PC-9 (cell line): ENCODE results near the gene MICU2. TPM values are rescaled to one million over a fixed set of nuclear protein-coding genes. Genes with fewer than 3 reads are reported as not detected.

Source experiments
- BruUV-seq: library from RNA; stranded (reverse); fragments of 400-500 nt; replicated peaks from 2 replicates; lab custom pipeline; 2021; lab: Mats Ljungman, UMichigan
- CTCF ChIA-PET: fragments of 300-600 bp; sonication (Branson Sonifier 250); formaldehyde crosslinking; loops from one replicate; lab custom pipeline; 2022; ENCODE audit warnings: antibody characterized with exemption; lab: Charles Lee
- POLR2A ChIA-PET: fragments of 300-600 bp; sonication (Branson Sonifier 250); formaldehyde crosslinking; loops from one replicate; lab custom pipeline; 2022; ENCODE audit warnings: antibody characterized with exemption; ENCODE audit not compliant: unreplicated experiment; lab: Charles Lee
- DNase-seq, 2 experiments: peaks; one replicate each; pipeline versions ENCODE4 v3.0.0 to v3.0.0-alpha.2; 2015 to 2022; ENCODE audit warnings: mixed read lengths in 1 of 2
- H2AFZ ChIP-seq: fragments of 200-600 bp; sonication (generic); 2 replicates; pipeline ENCODE4 v1.8.1; 2017; ENCODE audit warnings: antibody characterized with exemption
- H3F3A ChIP-seq: fragments of 200-600 bp; sonication (generic); 2 replicates; pipeline ENCODE4 v1.8.1; 2017; ENCODE audit warnings: antibody characterized with exemption, mild to moderate bottlenecking, low read depth; ENCODE audit not compliant: insufficient read depth
- H3K27ac ChIP-seq: fragments of 200-600 bp; sonication (generic); 2 replicates; pipeline ENCODE4 v1.6.1; 2016; ENCODE audit warnings: mixed run types
- H3K27me3 ChIP-seq: fragments of 200-600 bp; sonication (generic); 2 replicates; pipeline ENCODE4 v1.6.1; 2016; ENCODE audit warnings: low read depth, mixed run types; ENCODE audit not compliant: insufficient read depth
- H3K36me3 ChIP-seq: fragments of 200-600 bp; sonication (generic); 2 replicates; pipeline ENCODE4 v1.6.1; 2016; ENCODE audit warnings: low read depth, mixed run types
- H3K4me1 ChIP-seq: fragments of 200-600 bp; sonication (generic); replicated peaks from 2 replicates; pipeline ENCODE4 v1.6.1; 2016; ENCODE audit warnings: mixed run types; ENCODE audit not compliant: insufficient read depth
- H3K4me2 ChIP-seq: fragments of 200-600 bp; sonication (generic); 2 replicates; pipeline ENCODE4 v1.6.1; 2017; ENCODE audit warnings: mixed run types
- H3K4me3 ChIP-seq: fragments of 200-600 bp; sonication (generic); 2 replicates; pipeline ENCODE4 v1.6.1; 2016; ENCODE audit warnings: mixed run types
- H3K79me2 ChIP-seq: fragments of 200-600 bp; sonication (generic); 2 replicates; pipeline ENCODE4 v1.6.1; 2017; ENCODE audit warnings: low read depth, mixed run types
- H3K9me2 ChIP-seq: fragments of 200-600 bp; sonication (generic); 2 replicates; pipeline ENCODE4 v1.8.1; 2017; ENCODE audit warnings: mild to moderate bottlenecking; ENCODE audit not compliant: insufficient read depth
- H3K9me3 ChIP-seq: fragments of 200-600 bp; sonication (generic); 2 replicates; pipeline ENCODE4 v1.8.1; 2016; ENCODE audit warnings: low read depth; ENCODE audit not compliant: insufficient read depth
- H4K20me1 ChIP-seq: fragments of 200-600 bp; sonication (generic); 2 replicates; pipeline ENCODE4 v1.8.1; 2017; ENCODE audit not compliant: insufficient read depth
- CTCF ChIP-seq: fragments of 200-600 bp; sonication (generic); conservative IDR thresholded peaks from 2 replicates; pipeline ENCODE4 v1.6.1; 2017; ENCODE audit warnings: mixed run types, antibody characterized with exemption, mild to moderate bottlenecking, moderate library complexity
- EZH2 ChIP-seq: fragments of 200-600 bp; sonication (generic); IDR thresholded peaks from 2 replicates; pipeline ENCODE4 v1.8.0; 2017; ENCODE audit warnings: antibody characterized with exemption, low read depth
- intact Hi-C: fragments of 100-400 bp; cut with micrococcal nuclease; formaldehyde crosslinking; loops from one replicate; pipeline ENCODE4 v1.10.0; 2022; ENCODE audit not compliant: unreplicated experiment
- total RNA-seq: library from RNA; stranded (reverse); gene quantifications from 2 replicates; pipeline ENCODE4 v1.2.3, GENCODE V29; 2021

Gene MICU2
- total RNA-seq, 1 experiment from 2014 or later = 18.3 TPM

- Histone ChIP-seq H2AFZ (no peak overlapping the region), H3K36me3 (no peaks in the 10 kb centered on the region), H3K27ac (no peak overlapping the region), H3K4me2 (no peak overlapping the region), H3K4me1 (no peaks in the 10 kb centered on the region), H4K20me1 (no peaks in the 10 kb centered on the region), H3K4me3 (no peak overlapping the region), H3K9me3 (no peaks in the 10 kb centered on the region), H3K27me3 (no peaks in the 10 kb centered on the region), H3K9me2 (no peaks in the 10 kb centered on the region), H3F3A (no peaks in the 10 kb centered on the region), H3K79me2 (no peaks in the 10 kb centered on the region)
- ChIA-PET POLR2A (no interaction called here), CTCF (no interaction called here)
- no TSS peak for BruUV-seq
- intact Hi-C loops = no loop called here
- DNase-seq = no peak
- TF ChIP-seq CTCF (no peak), EZH2 (no peak)
These were observed 85.3 kb downstream of the MICU2 start for GRCh38 chr13:21518617-21519144.

DNA sequence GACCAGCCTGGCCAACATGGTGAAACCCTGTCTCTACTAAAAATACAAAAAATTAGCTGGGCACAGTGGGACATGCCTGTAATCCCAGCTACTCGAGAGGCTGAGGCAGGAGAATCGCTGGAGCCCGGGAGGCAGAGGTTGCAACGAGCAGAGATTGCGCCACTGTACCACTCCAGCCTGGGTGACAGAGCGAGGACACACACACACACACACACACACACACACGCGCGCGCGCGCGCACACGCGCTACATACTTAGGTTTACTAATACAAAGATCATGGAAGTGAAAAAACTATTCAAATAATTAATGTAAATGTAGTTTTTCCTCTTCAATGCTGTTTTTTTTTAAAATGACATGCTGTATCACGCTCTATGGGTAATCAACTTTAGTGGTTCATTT lies 86.4 kb downstream of the MICU2 start:
- Histone ChIP-seq H3K27me3 (no peaks in the 10 kb centered on the region), H3K4me1 (no peaks in the 10 kb centered on the region), H2AFZ (no peak overlapping the region), H3K9me2 (no peaks in the 10 kb centered on the region), H3K79me2 (no peaks in the 10 kb centered on the region), H3K36me3 (no peaks in the 10 kb centered on the region), H3K27ac (no peak overlapping the region), H3F3A (no peaks in the 10 kb centered on the region), H3K4me2 (no peak overlapping the region), H3K4me3 (no peak overlapping the region), H4K20me1 (no peaks in the 10 kb centered on the region), H3K9me3 (no peaks in the 10 kb centered on the region)
- no peak for DNase-seq
- POLR2A ChIA-PET = no interaction called here
- CTCF ChIA-PET = interaction anchor here (0.6 kb wide), 1 partner anchor 1626 kb away, joined by 12 read pairs; no protein-coding TSS in a partner anchor
- TF ChIP-seq CTCF (no peak), EZH2 (no peak)
- BruUV-seq = no TSS peak
- intact Hi-C loops = no loop called here

GRCh38 chr13:21516805-21517204 lies 87.2 kb downstream of the MICU2 start:
- ChIA-PET POLR2A (no interaction called here), CTCF (no interaction called here)
- no peaks in the 10 kb centered on the region for H3K4me1 ChIP-seq
- DNase-seq = no peak
- no TSS peak for BruUV-seq
- no peaks in the 10 kb centered on the region for H3K79me2 ChIP-seq
- H2AFZ ChIP-seq = no peak overlapping the region
- H3K4me3 ChIP-seq = no peak overlapping the region
- intact Hi-C loops = no loop called here
- no peaks in the 10 kb centered on the region for H3F3A ChIP-seq
- H3K27ac ChIP-seq = no peak overlapping the region
- no peaks in the 10 kb centered on the region for H3K36me3 ChIP-seq
- TF ChIP-seq EZH2 (no peak), CTCF (no peak)
- no peaks in the 10 kb centered on the region for H3K9me2 ChIP-seq
- H4K20me1 ChIP-seq = no peaks in the 10 kb centered on the region
- no peaks in the 10 kb centered on the region for H3K9me3 ChIP-seq
- H3K27me3 ChIP-seq = no peaks in the 10 kb centered on the region
- H3K4me2 ChIP-seq = no peak overlapping the region
